ENCODE data around the gene OR2A25.

GRCh38 chr7:144109283-144109682, 39.7 kb downstream of the OR2A25 start, which contains the start of gene OR2A2:
- no peak for TF ChIP-seq CTCF (IDR thresholded peaks at IDR 0.05)
- no peak for TF ChIP-seq POLR2A (IDR thresholded peaks at IDR 0.05)

Measured in lower leg skin (tissue), 3 donors.